ENCODE measurements around the gene STXBP1. TPM values are rescaled to one million over a fixed set of nuclear protein-coding genes. Genes with fewer than 3 reads are reported as not detected.

The STXBP1 gene
- total and polyA plus RNA-seq, 2 of the 8 experiments (the other 6 are each of a cell fraction or from before 2014, with no cell fraction given): 11.5 to 60.9 TPM

DNA sequence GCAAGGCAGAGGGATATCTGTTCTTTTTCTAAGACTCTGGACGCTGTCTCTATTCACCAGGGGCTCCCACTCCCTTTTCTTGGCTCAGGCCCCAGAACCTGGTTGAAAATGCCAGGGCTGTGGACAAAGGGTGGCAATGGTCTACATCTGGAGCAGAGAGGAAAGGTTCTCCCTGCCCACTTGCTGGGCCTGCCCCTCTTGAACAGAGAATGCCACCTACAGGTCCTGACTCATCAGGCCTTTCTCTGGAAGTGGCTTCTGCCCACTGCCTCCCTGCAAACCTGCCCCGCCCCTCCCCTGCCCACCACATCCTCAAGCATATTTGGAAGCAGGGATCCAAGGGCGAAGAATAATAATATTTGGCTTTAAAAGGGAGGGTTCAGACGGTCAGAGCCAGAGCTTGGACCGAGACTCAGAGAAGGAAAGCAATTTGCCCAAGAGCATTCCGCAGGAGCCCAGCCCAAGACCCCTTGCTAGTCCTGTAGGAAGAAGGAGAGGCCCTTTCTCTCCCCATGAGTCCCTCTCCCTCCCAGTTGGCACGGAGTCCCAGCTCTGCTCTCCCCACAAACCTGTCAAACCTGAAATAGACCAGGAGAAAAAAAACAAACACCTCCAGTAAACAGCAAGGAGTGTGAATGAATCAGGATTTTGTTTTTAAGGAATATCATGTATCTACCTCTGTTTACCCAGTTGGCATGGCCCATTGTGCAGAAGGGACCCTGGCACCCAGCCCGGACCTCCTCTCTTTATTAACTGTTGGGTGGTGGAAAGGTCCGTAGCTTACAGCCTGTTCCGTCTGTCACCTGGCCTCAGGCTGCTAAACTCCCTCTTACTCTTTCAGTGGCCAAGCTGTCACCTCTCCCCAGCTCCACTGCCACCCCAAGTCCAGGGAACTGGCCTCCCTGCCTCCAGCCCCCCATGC lies 37.7 kb upstream of the STXBP1 start:
- Histone ChIP-seq H4K91ac (replicated peaks; ENCODE audit: insufficient read length, low read length) (no peak overlapping the region), H3K4me3 (ENCODE audit: extremely low read depth in 1 of 4, insufficient read depth in 2 of 4, low read depth in 3 of 4, low read length in 4 of 4) (no peak overlapping the region), H3K9me3 (ENCODE audit: insufficient read depth in 2 of 2, low read depth in 1 of 2, low read length in 1 of 2) (no peaks in the 10 kb centered on the region), H3K79me1 (ENCODE audit: low read depth, low read length) (no peaks in the 10 kb centered on the region), H3K27ac (ENCODE audit: low read depth, low read length) (no peak overlapping the region), H4K8ac (ENCODE audit: extremely low read depth, insufficient read depth, low read length) (no peak overlapping the region), H4K20me1 (replicated peaks in 1 of 2; ENCODE audit: control insufficient read depth in 1 of 2, insufficient read depth in 2 of 2, low read length in 2 of 2) (no peaks in the 10 kb centered on the region), H2BK5ac (ENCODE audit: low read depth, low read length) (no peak overlapping the region), H2BK20ac (ENCODE audit: low read length) (peak overlapping the region; percentile 32; the same call in 1 of the 2 replicates), H2AFZ (ENCODE audit: low read length) (no peak overlapping the region), H3K79me2 (ENCODE audit: control insufficient read depth in 1 of 2, insufficient read depth in 2 of 2, low read length in 2 of 2) (no peaks in the 10 kb centered on the region), H3K23me2 (ENCODE audit: low read depth, low read length) (peaks cover under 1% of the 10 kb centered on the region; the same call in 1 of the 2 replicates), H4K5ac (ENCODE audit: insufficient read length, low read depth, low read length) (no peak overlapping the region), H2AK5ac (ENCODE audit: low read depth, low read length) (no peak overlapping the region), H3K18ac (ENCODE audit: extremely low read depth, low read length) (no peak overlapping the region), H2BK120ac (replicated peaks; ENCODE audit: low read depth, low read length) (no peak overlapping the region), H3K14ac (ENCODE audit: insufficient read length) (no peak overlapping the region), H3K9ac (replicated peaks in 1 of 4; ENCODE audit: extremely low read depth in 1 of 4, low read depth in 3 of 4, low read length in 3 of 4) (no peak overlapping the region), H2BK15ac (ENCODE audit: low read length) (no peak overlapping the region), H3K4me2 (ENCODE audit: insufficient read depth in 1 of 2, low read depth in 2 of 2, low read length in 2 of 2) (no peak overlapping the region), H3K36me3 (ENCODE audit: control insufficient read depth in 2 of 4, insufficient read depth in 4 of 4, low read length in 3 of 4) (no peaks in the 10 kb centered on the region), H3K4ac (replicated peaks; ENCODE audit: insufficient read length, low read depth, low read length) (no peak overlapping the region), H3K27me3 (replicated peaks in 1 of 4; ENCODE audit: control insufficient read depth in 3 of 4, extremely low read depth in 1 of 4, insufficient read depth in 3 of 4, low read length in 3 of 4) (no peaks in the 10 kb centered on the region; a peak in 2 of 7 replicates), H3K23ac (ENCODE audit: insufficient read length) (no peak overlapping the region), H3K4me1 (replicated peaks in 1 of 4; ENCODE audit: control insufficient read depth in 3 of 4, insufficient read depth in 4 of 4, low read length in 3 of 4) (peaks cover 0 to 12% (median 8%) of the 10 kb centered on the region in 4 experiments; a peak in 6 of 7 replicates), H2BK12ac (ENCODE audit: low read depth, low read length) (no peak overlapping the region), H3K56ac (replicated peaks; ENCODE audit: insufficient read length, low read depth, low read length) (no peak overlapping the region)
- ChIA-PET POLR2A (ENCODE audit: partially characterized antibody) (interaction anchor here (0.6 kb wide), 1 partner anchor 15 kb away, joined by 3 read pairs; no protein-coding TSS in a partner anchor), CTCF (ENCODE audit: partially characterized antibody) (interaction anchor here (0.7 to 8.3 kb wide), 9 partner anchors 11 to 347 kb away, joined by 3 to 61 read pairs (median 5); no protein-coding TSS in a partner anchor)
- DNase-seq (ENCODE audit: low read depth in 1 of 2, low spot score in 2 of 2): no peak
- TF ChIP-seq KDM5A (IDR thresholded peaks at IDR 0.05; ENCODE audit: low read length) (no peak), NANOG (IDR thresholded peaks at IDR 0.05; ENCODE audit: insufficient read depth, low read depth, low read length, poor library complexity, severe bottlenecking) (no peak), HDAC2 (IDR thresholded peaks at IDR 0.05; ENCODE audit: borderline replicate concordance in 1 of 2, low read depth in 2 of 2, low read length in 2 of 2) (no peak)
- TF ChIP-seq, protein P1, sequence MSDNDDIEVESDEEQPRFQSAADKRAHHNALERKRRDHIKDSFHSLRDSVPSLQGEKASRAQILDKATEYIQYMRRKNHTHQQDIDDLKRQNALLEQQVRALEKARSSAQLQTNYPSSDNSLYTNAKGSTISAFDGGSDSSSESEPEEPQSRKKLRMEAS (IDR thresholded peaks at IDR 0.05): no peak
- FAIRE-seq: no peak
- WGBS, 2 experiments (ENCODE audit: extremely low coverage in 1 of 2, insufficient coverage in 1 of 2, insufficient read length in 1 of 2, insufficient replicate concordance in 2 of 2, low coverage in 1 of 2, low lambda C conversion rate in 2 of 2, missing lambda C conversion rate in 1 of 2): 72% methylated on average over 10 of the region's 10 CpGs; no CpG with 5 or more reads in 1 of the 2 experiments
